Progenitor cell of endocrine pancreas (in vitro differentiated cells): ENCODE results near the gene IP6K1. TPM values are rescaled to one million over a fixed set of nuclear protein-coding genes. Genes with fewer than 3 reads are reported as not detected.

ENCODE experiments used
- DNase-seq: peaks from one replicate; pipeline ENCODE4 v3.0.0; 2021; ENCODE audit warnings: low spot score; ENCODE audit not compliant: unreplicated experiment
- H3K27ac Mint-ChIP-seq: 2 replicates; pipeline ENCODE4 v1.8.0; 2021; ENCODE audit warnings: mild to moderate bottlenecking, moderate library complexity, mixed read lengths
- H3K27me3 Mint-ChIP-seq: 2 replicates; pipeline ENCODE4 v1.8.0; 2021; ENCODE audit warnings: mixed read lengths
- H3K36me3 Mint-ChIP-seq: 2 replicates; pipeline ENCODE4 v1.8.0; 2022; ENCODE audit warnings: mixed read lengths; ENCODE audit not compliant: insufficient read depth
- H3K4me1 Mint-ChIP-seq: 2 replicates; pipeline ENCODE4 v1.8.0; 2021; ENCODE audit warnings: low read depth, mixed read lengths
- H3K4me3 Mint-ChIP-seq: 2 replicates; pipeline ENCODE4 v1.8.0; 2021; ENCODE audit warnings: low read depth, mild to moderate bottlenecking, moderate library complexity, mixed read lengths
- H3K9me3 Mint-ChIP-seq: 2 replicates; pipeline ENCODE4 v1.8.0; 2021; ENCODE audit warnings: low read depth, mixed read lengths
- total RNA-seq: library from RNA; stranded (reverse); gene quantifications from 2 replicates; pipeline ENCODE4 v1.2.1, GENCODE V29; 2021
- TF ChIP-seq, protein P1 (sequence below): fragments of 200-600 bp; sonication (generic); IDR thresholded peaks from one replicate; pipeline ENCODE4 v1.5.0; 2021; ENCODE audit warnings: antibody characterized with exemption, mild to moderate bottlenecking; ENCODE audit not compliant: unreplicated experiment

The IP6K1 gene
- total RNA-seq, 1 donor from 2014 or later, result 46.3 TPM

DNA sequence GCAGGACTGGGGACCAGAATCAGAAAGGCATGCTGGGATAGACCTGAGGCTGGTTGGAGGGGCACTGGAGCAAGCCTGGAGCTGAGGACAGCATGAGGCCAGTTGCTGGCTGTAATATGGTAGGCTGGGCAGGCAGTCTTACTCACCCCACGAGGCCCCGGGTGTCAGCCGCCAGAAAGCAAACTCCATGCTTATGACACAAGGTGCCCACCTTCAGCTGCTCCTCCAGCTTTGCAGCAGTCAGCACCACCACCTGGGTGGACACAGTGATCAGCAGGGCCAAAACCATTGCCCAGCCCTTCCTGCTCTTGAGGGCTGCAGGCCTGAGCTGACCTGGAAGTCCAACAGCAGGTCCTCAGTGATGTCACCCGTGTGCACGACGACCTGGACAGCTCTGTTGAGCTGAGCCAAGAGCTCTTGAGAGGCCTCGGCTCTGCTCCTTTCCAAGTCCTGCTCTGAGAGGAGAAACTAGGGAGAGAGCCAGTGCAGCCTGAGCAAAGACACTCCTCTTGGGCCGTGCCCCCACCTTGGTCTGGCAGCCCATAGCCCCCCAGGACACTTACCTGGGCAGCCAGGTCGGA lies 26.7 kb upstream of the IP6K1 start:
- Mint-ChIP-seq H3K27ac (no peak overlapping the region), H3K36me3 (no peaks in the 10 kb centered on the region), H3K4me1 (no peaks in the 10 kb centered on the region), H3K9me3 (no peaks in the 10 kb centered on the region), H3K27me3 (no peaks in the 10 kb centered on the region), H3K4me3 (no peak overlapping the region)
- TF ChIP-seq, protein P1, sequence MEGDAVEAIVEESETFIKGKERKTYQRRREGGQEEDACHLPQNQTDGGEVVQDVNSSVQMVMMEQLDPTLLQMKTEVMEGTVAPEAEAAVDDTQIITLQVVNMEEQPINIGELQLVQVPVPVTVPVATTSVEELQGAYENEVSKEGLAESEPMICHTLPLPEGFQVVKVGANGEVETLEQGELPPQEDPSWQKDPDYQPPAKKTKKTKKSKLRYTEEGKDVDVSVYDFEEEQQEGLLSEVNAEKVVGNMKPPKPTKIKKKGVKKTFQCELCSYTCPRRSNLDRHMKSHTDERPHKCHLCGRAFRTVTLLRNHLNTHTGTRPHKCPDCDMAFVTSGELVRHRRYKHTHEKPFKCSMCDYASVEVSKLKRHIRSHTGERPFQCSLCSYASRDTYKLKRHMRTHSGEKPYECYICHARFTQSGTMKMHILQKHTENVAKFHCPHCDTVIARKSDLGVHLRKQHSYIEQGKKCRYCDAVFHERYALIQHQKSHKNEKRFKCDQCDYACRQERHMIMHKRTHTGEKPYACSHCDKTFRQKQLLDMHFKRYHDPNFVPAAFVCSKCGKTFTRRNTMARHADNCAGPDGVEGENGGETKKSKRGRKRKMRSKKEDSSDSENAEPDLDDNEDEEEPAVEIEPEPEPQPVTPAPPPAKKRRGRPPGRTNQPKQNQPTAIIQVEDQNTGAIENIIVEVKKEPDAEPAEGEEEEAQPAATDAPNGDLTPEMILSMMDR, result no peak
- no peak for DNase-seq

DNA sequence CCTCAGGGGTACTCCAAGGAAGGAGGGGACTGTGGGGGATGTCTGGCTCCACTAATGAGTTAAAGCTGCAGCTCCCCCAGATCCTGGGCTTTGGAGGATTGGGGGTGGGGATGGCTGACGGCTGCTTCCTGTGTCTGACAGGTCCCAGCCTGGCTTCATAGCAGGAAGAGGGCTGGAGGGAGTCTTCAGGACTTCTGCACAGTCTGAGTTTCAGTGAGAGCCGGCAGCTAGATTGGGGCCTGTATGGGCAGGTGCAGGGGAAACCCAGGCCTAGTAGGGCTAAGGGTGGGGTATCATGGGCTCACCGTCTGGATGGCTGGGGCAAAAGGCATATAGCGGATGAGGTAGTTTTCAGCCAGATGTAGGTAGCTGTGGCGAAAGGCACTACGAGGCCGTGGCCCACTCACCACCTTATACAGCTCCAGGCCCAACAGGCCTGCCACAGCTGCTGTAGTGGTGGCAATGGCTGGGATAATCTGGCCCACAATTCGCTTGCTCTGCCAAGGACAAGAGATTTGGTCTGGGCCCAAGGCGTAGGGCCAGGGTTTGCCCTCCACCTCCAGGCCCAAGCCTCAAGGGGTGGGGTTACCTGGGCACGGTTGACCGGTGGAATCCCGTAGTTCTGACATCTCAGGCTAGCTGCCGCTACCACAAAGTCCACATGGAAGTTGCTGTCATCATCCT lies 21.2 kb upstream of the IP6K1 start:
- Mint-ChIP-seq H3K27me3 (peaks cover 25% of the 10 kb centered on the region), H3K4me3 (no peak overlapping the region), H3K36me3 (no peaks in the 10 kb centered on the region), H3K27ac (no peak overlapping the region), H3K9me3 (no peaks in the 10 kb centered on the region), H3K4me1 (peaks cover 6% of the 10 kb centered on the region)
- no peak for DNase-seq
- TF ChIP-seq, protein P1, result no peak

DNA sequence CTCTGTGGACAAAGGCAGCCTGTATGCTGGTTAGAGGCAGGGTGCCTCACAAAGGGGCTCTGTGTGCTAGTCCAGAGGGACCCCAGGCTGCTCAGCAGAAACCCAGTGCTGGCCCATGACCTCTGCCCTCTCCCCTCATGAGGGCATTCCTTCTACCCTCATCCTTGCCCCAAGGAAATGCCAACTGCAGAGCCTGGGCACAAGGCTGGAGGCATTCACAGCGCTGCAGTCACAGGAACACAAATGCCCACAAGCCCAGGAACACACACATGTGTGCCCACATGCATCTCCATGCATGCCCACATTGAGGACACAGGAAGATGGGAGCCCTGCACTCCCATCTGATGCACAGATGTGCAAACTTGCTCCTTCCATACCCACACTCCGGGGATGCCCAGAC lies 20.5 kb upstream of the IP6K1 start:
- H3K27me3 Mint-ChIP-seq, result peaks cover 32% of the 10 kb centered on the region
- H3K27ac Mint-ChIP-seq, result no peak overlapping the region
- no peaks in the 10 kb centered on the region for H3K36me3 Mint-ChIP-seq
- H3K4me3 Mint-ChIP-seq, result no peak overlapping the region
- H3K9me3 Mint-ChIP-seq, result no peaks in the 10 kb centered on the region
- TF ChIP-seq, protein P1, result no peak
- no peak for DNase-seq
- peaks cover 9% of the 10 kb centered on the region for H3K4me1 Mint-ChIP-seq

DNA sequence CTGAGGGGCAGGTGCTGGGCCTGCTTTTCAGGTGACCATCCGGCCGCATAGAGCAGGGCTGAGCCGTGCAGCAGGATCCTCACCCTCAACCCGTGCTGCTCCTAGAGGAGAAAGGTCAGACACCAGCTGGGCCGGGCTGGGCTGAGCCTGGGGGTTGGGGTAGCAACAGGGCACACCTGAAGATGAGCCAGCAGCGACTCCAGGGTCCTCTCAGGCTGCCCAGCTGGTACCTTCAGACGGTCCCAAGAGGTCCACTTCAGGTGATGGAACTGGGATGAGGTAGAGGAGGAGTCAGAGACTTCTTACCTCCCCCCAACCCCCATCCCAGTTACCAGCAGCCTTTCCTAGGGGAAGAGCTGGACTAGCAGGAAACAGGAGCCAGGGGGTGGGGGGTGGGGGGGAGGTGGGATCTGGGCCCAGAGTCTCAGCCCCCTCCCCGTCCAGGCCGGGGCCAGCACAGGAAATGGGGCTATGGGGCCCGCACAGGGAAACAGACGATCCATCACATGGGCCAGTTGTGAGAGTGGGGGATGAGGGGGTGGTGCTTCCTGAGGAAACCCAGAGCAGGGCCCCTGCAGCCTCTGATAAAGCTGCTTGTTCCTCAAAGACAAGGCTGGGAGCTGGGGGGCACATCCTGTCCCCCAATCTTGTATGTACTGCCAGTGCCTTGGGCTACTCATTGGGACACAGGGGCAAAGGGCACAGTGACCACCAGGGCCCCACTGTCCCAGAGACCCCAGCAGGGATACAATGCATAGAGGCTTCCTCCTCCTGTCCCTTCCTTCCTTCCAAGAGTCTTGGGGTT lies 19.8 kb upstream of the IP6K1 start:
- Mint-ChIP-seq H3K27me3 (peaks cover 39% of the 10 kb centered on the region), H3K27ac (no peak overlapping the region), H3K4me3 (no peak overlapping the region), H3K4me1 (peaks cover 10% of the 10 kb centered on the region), H3K36me3 (no peaks in the 10 kb centered on the region), H3K9me3 (no peaks in the 10 kb centered on the region)
- TF ChIP-seq, protein P1, result no peak
- no peak for DNase-seq

DNA sequence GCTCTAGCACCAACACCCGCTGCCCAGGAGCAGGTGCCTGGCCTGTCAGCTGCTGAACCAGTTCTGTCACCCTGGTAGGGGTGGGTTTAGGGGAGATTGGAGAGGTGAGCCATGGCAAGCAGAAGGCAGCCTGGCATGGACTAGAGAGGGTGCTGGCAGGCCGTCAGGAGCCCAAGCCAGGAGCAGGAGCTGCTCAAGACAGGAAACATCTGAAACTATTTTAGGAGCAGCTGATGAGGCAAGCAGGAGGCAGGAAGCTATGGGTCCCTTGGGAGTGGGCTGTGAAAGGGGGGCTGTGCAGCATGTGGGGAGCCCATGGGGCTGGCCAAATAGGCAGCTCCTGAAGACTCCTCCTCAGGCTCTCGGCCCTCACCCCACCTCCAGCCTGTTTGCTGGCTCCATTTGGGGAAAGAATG lies 19.0 kb upstream of the IP6K1 start:
- Mint-ChIP-seq H3K9me3 (no peaks in the 10 kb centered on the region), H3K4me1 (peaks cover 10% of the 10 kb centered on the region), H3K4me3 (no peak overlapping the region), H3K27me3 (peaks cover 42% of the 10 kb centered on the region), H3K27ac (no peak overlapping the region), H3K36me3 (no peaks in the 10 kb centered on the region)
- no peak for DNase-seq
- TF ChIP-seq, protein P1, result no peak
